Fibroblast of lung (primary cell): ENCODE data around the gene RPRD1B. TPM values are rescaled to one million over a fixed set of nuclear protein-coding genes. Genes with fewer than 3 reads are reported as not detected.

ENCODE experiments used
- DNase-seq, 2 donors: peaks; one replicate each; pipeline versions ENCODE4 v3.0.0 to v3.0.0-alpha.2; 2010; ENCODE audit warnings: low read depth in 2 of 2
- H2AFZ ChIP-seq: 2 replicates; pipeline ENCODE4 v1.5.1; 2012; ENCODE audit warnings: low read length, control low read depth, inconsistent platforms
- H3K27ac ChIP-seq: 2 replicates; pipeline ENCODE4 v1.5.1; 2011; ENCODE audit warnings: low read length, control low read depth; ENCODE audit not compliant: insufficient read depth
- H3K27me3 ChIP-seq: 2 replicates; pipeline ENCODE4 v1.5.1; 2011; ENCODE audit warnings: mild to moderate bottlenecking, low read length; ENCODE audit not compliant: control insufficient read depth, insufficient read depth
- H3K36me3 ChIP-seq: 2 replicates; pipeline ENCODE4 v1.5.1; 2011; ENCODE audit warnings: low read length; ENCODE audit not compliant: control insufficient read depth, insufficient read depth
- H3K4me1 ChIP-seq: 2 replicates; pipeline ENCODE4 v1.5.1; 2011; ENCODE audit warnings: low read length; ENCODE audit not compliant: control insufficient read depth, insufficient read depth; ENCODE audit errors: extremely low read depth
- H3K4me2 ChIP-seq: 2 replicates; pipeline ENCODE4 v1.5.1; 2011; ENCODE audit warnings: low read length, control low read depth; ENCODE audit not compliant: insufficient read depth; ENCODE audit errors: extremely low read depth
- H3K4me3 ChIP-seq, 4 experiments: fragments of 200-600 bp in 1 of 4; sonication (generic) in 1 of 4; replicated peaks in 1 of 4; 2 replicates each; pipeline ENCODE4 v1.5.1; 2011 to 2016; ENCODE audit warnings: low read length in 4 of 4, low read depth in 3 of 4, mild to moderate bottlenecking in 3 of 4, control low read depth in 2 of 4, inconsistent platforms in 1 of 4, mixed read lengths in 1 of 4; ENCODE audit not compliant: insufficient read depth in 1 of 4; ENCODE audit errors: control extremely low read depth in 1 of 4
- H3K79me2 ChIP-seq: 2 replicates; pipeline ENCODE4 v1.5.1; 2012; ENCODE audit warnings: mild to moderate bottlenecking, low read length, inconsistent platforms; ENCODE audit not compliant: control insufficient read depth, insufficient read depth
- H3K9ac ChIP-seq: 2 replicates; pipeline ENCODE4 v1.5.1; 2011; ENCODE audit warnings: mild to moderate bottlenecking, low read length, control low read depth; ENCODE audit not compliant: insufficient read depth
- H3K9me3 ChIP-seq: 2 replicates; pipeline ENCODE4 v1.5.1; 2012; ENCODE audit warnings: low read depth, low read length; ENCODE audit not compliant: control insufficient read depth, insufficient read depth
- H4K20me1 ChIP-seq: 2 replicates; pipeline ENCODE4 v1.5.1; 2011; ENCODE audit warnings: low read length; ENCODE audit not compliant: control insufficient read depth, insufficient read depth; ENCODE audit errors: extremely low read depth
- CTCF ChIP-seq, 2 donors: IDR thresholded peaks in 1 of 2; conservative IDR thresholded peaks in 1 of 2; 1 replicate in 1 of 2; 2 replicates in 1 of 2; pipeline ENCODE4 v1.5.1; 2011 to 2012; ENCODE audit warnings: low read length in 2 of 2, control low read depth in 1 of 2, inconsistent platforms in 1 of 2, low read depth in 1 of 2, mild to moderate bottlenecking in 1 of 2
- EZH2 ChIP-seq: IDR thresholded peaks from 2 replicates; pipeline ENCODE4 v1.5.1; 2012; ENCODE audit warnings: low read length, control low read depth, mild to moderate bottlenecking; ENCODE audit errors: missing control alignments
- polyA plus RNA-seq, 2 donors: library from polyadenylated mRNA; depleted of rRNA in 1 of 2; stranded (reverse) in 1 of 2; unstranded in 1 of 2; fragments of >200 nt; gene quantifications; 2 replicates each; pipeline ENCODE4 v1.2.1, GENCODE V29; 2011 to 2012; ENCODE audit warnings: missing spikeins in 1 of 2
- total RNA-seq: library from RNA; depleted of rRNA; stranded (reverse); fragments of >200 nt; gene quantifications from 2 replicates; pipeline ENCODE4 v1.2.1, GENCODE V29; 2014

The RPRD1B gene
- total and polyA plus RNA-seq, 2 donors (not counting 1 experiment from before 2014, with no cell fraction given), result 23.8 to 23.9 TPM

GRCh38 chr20:38110525-38111178 lies 77.1 kb downstream of the RPRD1B start:
- no peak overlapping the region for H2AFZ ChIP-seq
- H4K20me1 ChIP-seq, result no peaks in the 10 kb centered on the region
- peak overlapping the region; percentile 65 for H3K27ac ChIP-seq
- peak overlapping the region; percentile 56 for H3K4me2 ChIP-seq
- no peaks in the 10 kb centered on the region for H3K79me2 ChIP-seq
- no peak for TF ChIP-seq EZH2
- no peak for TF ChIP-seq CTCF (conservative IDR thresholded peaks at IDR 0.05 in 1 of 2, IDR thresholded peaks at IDR 0.05 in 1 of 2; ENCODE audit: low read depth in 1 of 2, low read length in 2 of 2)
- H3K9me3 ChIP-seq, result no peaks in the 10 kb centered on the region
- H3K4me3 ChIP-seq, result no peak overlapping the region
- no peaks in the 10 kb centered on the region for H3K27me3 ChIP-seq
- no peak for DNase-seq
- peaks cover 20% of the 10 kb centered on the region for H3K4me1 ChIP-seq
- H3K9ac ChIP-seq, result no peak overlapping the region
- no peaks in the 10 kb centered on the region for H3K36me3 ChIP-seq

- Histone ChIP-seq H3K9me3 (no peaks in the 10 kb centered on the region), H3K9ac (no peak overlapping the region), H3K27me3 (no peaks in the 10 kb centered on the region), H3K4me3 (no peak overlapping the region), H2AFZ (no peak overlapping the region), H4K20me1 (no peaks in the 10 kb centered on the region), H3K36me3 (no peaks in the 10 kb centered on the region), H3K27ac (no peak overlapping the region), H3K4me2 (no peak overlapping the region), H3K4me1 (peaks cover 20% of the 10 kb centered on the region), H3K79me2 (no peaks in the 10 kb centered on the region)
- DNase-seq, result no peak
- TF ChIP-seq CTCF (conservative IDR thresholded peaks at IDR 0.05 in 1 of 2, IDR thresholded peaks at IDR 0.05 in 1 of 2; ENCODE audit: low read depth in 1 of 2, low read length in 2 of 2) (no peak), EZH2 (no peak)
Observed at GRCh38 chr20:38111366-38112232, 78.1 kb downstream of the RPRD1B start.

- H3K36me3 ChIP-seq, result no peaks in the 10 kb centered on the region
- peaks cover 20% of the 10 kb centered on the region for H3K4me1 ChIP-seq
- H3K9ac ChIP-seq, result no peak overlapping the region
- no peak overlapping the region for H3K4me2 ChIP-seq
- H4K20me1 ChIP-seq, result no peaks in the 10 kb centered on the region
- H3K79me2 ChIP-seq, result no peaks in the 10 kb centered on the region
- no peaks in the 10 kb centered on the region for H3K9me3 ChIP-seq
- no peak overlapping the region for H2AFZ ChIP-seq
- no peak for TF ChIP-seq EZH2
- no peak for TF ChIP-seq CTCF (conservative IDR thresholded peaks at IDR 0.05 in 1 of 2, IDR thresholded peaks at IDR 0.05 in 1 of 2; ENCODE audit: low read depth in 1 of 2, low read length in 2 of 2)
- H3K27ac ChIP-seq, result no peak overlapping the region
- no peaks in the 10 kb centered on the region for H3K27me3 ChIP-seq
- no peak for DNase-seq
- H3K4me3 ChIP-seq, result no peak overlapping the region
Observed at GRCh38 chr20:38112261-38112929, 78.8 kb downstream of the RPRD1B start.
